Duodenal mucosa (tissue), 2 donors: ENCODE measurements around the gene LRRC10B.

ENCODE experiments used
- H3K27ac ChIP-seq: one replicate; pipeline ENCODE4 v1.7.0; 2013; ENCODE audit warnings: low read depth, low read length
- H3K27me3 ChIP-seq, 2 donors: one replicate each; pipeline ENCODE4 v1.7.0; 2013; ENCODE audit warnings: low read length in 2 of 2, control low read depth in 1 of 2; ENCODE audit not compliant: insufficient read depth in 2 of 2, control insufficient read depth in 1 of 2
- H3K36me3 ChIP-seq, 2 donors: one replicate each; pipeline ENCODE4 v1.7.0; 2013; ENCODE audit warnings: low read length in 2 of 2, control low read depth in 1 of 2; ENCODE audit not compliant: insufficient read depth in 2 of 2, control insufficient read depth in 1 of 2
- H3K4me1 ChIP-seq, 2 donors: one replicate each; pipeline ENCODE4 v1.7.0; 2013; ENCODE audit warnings: low read length in 2 of 2, control low read depth in 1 of 2; ENCODE audit not compliant: insufficient read depth in 2 of 2, control insufficient read depth in 1 of 2
- H3K4me3 ChIP-seq, 2 donors: one replicate each; pipeline ENCODE4 v1.7.0; 2013; ENCODE audit warnings: low read length in 2 of 2, low read depth in 1 of 2
- H3K9ac ChIP-seq, 2 donors: one replicate each; pipeline ENCODE4 v1.7.0; 2013; ENCODE audit warnings: low read length in 2 of 2, low read depth in 1 of 2
- H3K9me3 ChIP-seq, 2 donors: one replicate each; pipeline ENCODE4 v1.7.0; 2013; ENCODE audit warnings: low read length in 2 of 2, control low read depth in 1 of 2; ENCODE audit not compliant: control insufficient read depth in 1 of 2

LRRC10B gene

GRCh38 chr11:61529537-61530225 is 21.1 kb downstream of the LRRC10B start:
- H3K27me3 ChIP-seq: peaks cover 7 to 16% of the 10 kb centered on the region in 2 donors

GRCh38 chr11:61531044-61531443 is 22.5 kb downstream of the LRRC10B start:
- no peaks in the 10 kb centered on the region for H3K9me3 ChIP-seq
- H3K36me3 ChIP-seq: no peaks in the 10 kb centered on the region
- H3K9ac ChIP-seq: no peak overlapping the region
- H3K4me1 ChIP-seq: peaks cover 3 to 12% of the 10 kb centered on the region in 2 donors
- H3K27ac ChIP-seq: no peak overlapping the region
- H3K4me3 ChIP-seq: no peak overlapping the region
- H3K27me3 ChIP-seq: peaks cover 7 to 14% of the 10 kb centered on the region in 2 donors

More at GRCh38 chr11:61529537-61530225, 21.1 kb downstream of the LRRC10B start:
- Histone ChIP-seq H3K27ac (no peak overlapping the region), H3K4me1 (peaks cover 1 to 11% of the 10 kb centered on the region in 2 donors), H3K4me3 (no peak overlapping the region), H3K9ac (no peak overlapping the region), H3K36me3 (no peaks in the 10 kb centered on the region), H3K9me3 (no peaks in the 10 kb centered on the region)

- Histone ChIP-seq H3K27ac (no peak overlapping the region), H3K4me3 (no peak overlapping the region), H3K36me3 (no peaks in the 10 kb centered on the region), H3K27me3 (peaks cover 0 to 11% of the 10 kb centered on the region in 2 donors), H3K9ac (no peak overlapping the region), H3K9me3 (no peaks in the 10 kb centered on the region), H3K4me1 (peaks cover 3 to 12% of the 10 kb centered on the region in 2 donors)
Measured at GRCh38 chr11:61532134-61533038, 23.8 kb downstream of the LRRC10B start.

- H3K4me1 ChIP-seq: peaks cover 3 to 12% of the 10 kb centered on the region in 2 donors
Measured at GRCh38 chr11:61533039-61533375, 24.5 kb downstream of the LRRC10B start.

GRCh38 chr11:61533401-61533800 is 24.9 kb downstream of the LRRC10B start:
- peaks cover 3 to 12% of the 10 kb centered on the region in 2 donors for H3K4me1 ChIP-seq
- H3K4me3 ChIP-seq: no peak overlapping the region
- no peak overlapping the region for H3K27ac ChIP-seq
- H3K9me3 ChIP-seq: no peaks in the 10 kb centered on the region
- H3K27me3 ChIP-seq: peaks cover 0 to 9% of the 10 kb centered on the region in 2 donors
- no peaks in the 10 kb centered on the region for H3K36me3 ChIP-seq
- H3K9ac ChIP-seq: no peak overlapping the region

More at GRCh38 chr11:61533039-61533375, 24.5 kb downstream of the LRRC10B start:
- H3K36me3 ChIP-seq: no peaks in the 10 kb centered on the region
- no peak overlapping the region for H3K4me3 ChIP-seq
- H3K27me3 ChIP-seq: peaks cover 0 to 9% of the 10 kb centered on the region in 2 donors
- H3K27ac ChIP-seq: no peak overlapping the region
- no peaks in the 10 kb centered on the region for H3K9me3 ChIP-seq
- no peak overlapping the region for H3K9ac ChIP-seq

GRCh38 chr11:61534025-61534932 is 25.7 kb downstream of the LRRC10B start:
- H3K27ac ChIP-seq: no peak overlapping the region
- H3K27me3 ChIP-seq: peaks cover 0 to 9% of the 10 kb centered on the region in 2 donors
- H3K4me1 ChIP-seq: peaks cover 3 to 12% of the 10 kb centered on the region in 2 donors
- no peak overlapping the region for H3K9ac ChIP-seq
- H3K9me3 ChIP-seq: no peaks in the 10 kb centered on the region
- no peaks in the 10 kb centered on the region for H3K36me3 ChIP-seq
- H3K4me3 ChIP-seq: no peak overlapping the region

GRCh38 chr11:61534933-61535839 is 26.6 kb downstream of the LRRC10B start:
- Histone ChIP-seq H3K36me3 (no peaks in the 10 kb centered on the region), H3K27me3 (peaks cover 0 to 8% of the 10 kb centered on the region in 2 donors), H3K4me3 (no peak overlapping the region), H3K4me1 (peaks cover 3 to 12% of the 10 kb centered on the region in 2 donors), H3K27ac (no peak overlapping the region), H3K9ac (no peak overlapping the region), H3K9me3 (no peaks in the 10 kb centered on the region)

GRCh38 chr11:61535998-61536675 is 27.6 kb downstream of the LRRC10B start:
- Histone ChIP-seq H3K9me3 (no peaks in the 10 kb centered on the region), H3K27me3 (peaks cover 0 to 4% of the 10 kb centered on the region in 2 donors), H3K9ac (no peak overlapping the region), H3K4me3 (no peak overlapping the region), H3K36me3 (no peaks in the 10 kb centered on the region), H3K4me1 (peaks cover 3 to 8% of the 10 kb centered on the region in 2 donors), H3K27ac (no peak overlapping the region)
